Bone marrow (tissue), 2 donors: ENCODE measurements around the gene CYCS.
"Not testable (repeated sequence)": the region's sequence is repeated elsewhere in the genome, so short reads cannot be mapped to it uniquely, and the experiment has no call there.

Source experiments
- DNase-seq, 2 donors: peaks; one replicate each; lab custom pipeline; 2025; lab: John Stamatoyannopoulos, UW

The CYCS gene

GRCh38 chr7:25118048-25118753 is 6.9 kb downstream of the CYCS start:
- no peak for DNase-seq

GRCh38 chr7:25117226-25118047 is 7.6 kb downstream of the CYCS start:
- no peak for DNase-seq

GRCh38 chr7:25116621-25117020 is 8.4 kb downstream of the CYCS start:
- no peak for DNase-seq

DNA sequence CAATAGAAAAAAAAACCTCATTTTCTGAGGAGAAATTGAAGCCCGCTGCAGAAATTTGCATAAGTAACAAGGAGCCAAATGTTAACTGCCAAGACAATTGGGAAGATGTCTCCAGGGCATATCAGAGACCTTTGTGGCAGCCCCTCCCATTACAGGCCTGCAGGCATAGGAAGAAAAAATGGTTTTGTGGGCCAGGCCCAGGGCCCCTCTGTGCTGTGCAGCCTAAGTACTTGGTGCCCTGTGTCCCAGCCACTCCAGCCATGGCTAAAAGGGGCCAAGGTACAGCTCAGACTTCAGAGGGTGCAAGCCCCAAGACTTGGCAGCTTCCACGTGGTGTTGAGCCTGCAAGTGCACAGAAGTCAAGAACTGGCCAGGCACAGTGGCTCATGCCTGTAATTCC is 14.5 kb downstream of the CYCS start:
- DNase-seq: not testable (repeated sequence)

GRCh38 chr7:25109276-25109675 is 15.8 kb downstream of the CYCS start:
- DNase-seq: no peak

DNA sequence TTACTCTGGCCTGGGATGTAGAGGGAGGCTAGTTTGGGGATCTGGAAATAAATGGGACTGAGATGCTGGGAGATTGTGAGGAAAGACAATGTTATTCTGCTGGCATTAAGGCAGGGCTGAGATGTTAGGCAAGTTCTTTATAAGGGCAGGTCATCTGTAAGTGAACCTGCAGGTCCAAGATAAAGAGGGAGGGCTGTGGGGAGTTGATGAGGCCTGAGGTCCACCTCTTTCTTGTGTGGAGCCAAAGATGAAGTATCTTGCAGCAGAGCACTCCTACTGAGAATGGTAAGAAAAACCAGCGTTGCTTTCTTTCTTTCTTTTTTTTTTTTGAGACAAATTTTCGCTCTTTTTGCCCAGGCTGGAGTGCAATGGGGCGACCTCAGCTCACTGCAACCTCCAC is 19.1 kb downstream of the CYCS start:
- no peak for DNase-seq

- no peak for DNase-seq
Observed at GRCh38 chr7:25103773-25104172, 21.3 kb downstream of the CYCS start.

DNA sequence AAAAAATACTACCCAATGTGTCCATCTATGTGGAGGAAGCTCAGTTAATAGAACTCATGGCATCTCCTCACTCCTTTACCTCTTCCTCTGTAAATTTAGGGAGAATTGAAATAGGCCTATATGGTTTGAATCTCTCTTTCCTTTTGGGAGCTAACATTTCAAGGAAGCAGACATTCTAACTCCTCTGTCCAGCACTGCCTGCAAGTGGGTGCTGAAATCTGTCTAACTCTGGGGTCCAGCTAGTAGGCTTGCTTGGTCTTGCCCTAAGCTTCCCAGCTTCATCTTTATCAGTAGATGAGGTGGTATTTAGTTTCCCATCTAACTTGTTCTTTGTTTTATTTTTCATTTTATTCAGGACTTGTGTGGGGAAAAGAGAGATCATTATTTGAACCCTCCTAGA is 23.2 kb downstream of the CYCS start:
- no peak for DNase-seq

DNA sequence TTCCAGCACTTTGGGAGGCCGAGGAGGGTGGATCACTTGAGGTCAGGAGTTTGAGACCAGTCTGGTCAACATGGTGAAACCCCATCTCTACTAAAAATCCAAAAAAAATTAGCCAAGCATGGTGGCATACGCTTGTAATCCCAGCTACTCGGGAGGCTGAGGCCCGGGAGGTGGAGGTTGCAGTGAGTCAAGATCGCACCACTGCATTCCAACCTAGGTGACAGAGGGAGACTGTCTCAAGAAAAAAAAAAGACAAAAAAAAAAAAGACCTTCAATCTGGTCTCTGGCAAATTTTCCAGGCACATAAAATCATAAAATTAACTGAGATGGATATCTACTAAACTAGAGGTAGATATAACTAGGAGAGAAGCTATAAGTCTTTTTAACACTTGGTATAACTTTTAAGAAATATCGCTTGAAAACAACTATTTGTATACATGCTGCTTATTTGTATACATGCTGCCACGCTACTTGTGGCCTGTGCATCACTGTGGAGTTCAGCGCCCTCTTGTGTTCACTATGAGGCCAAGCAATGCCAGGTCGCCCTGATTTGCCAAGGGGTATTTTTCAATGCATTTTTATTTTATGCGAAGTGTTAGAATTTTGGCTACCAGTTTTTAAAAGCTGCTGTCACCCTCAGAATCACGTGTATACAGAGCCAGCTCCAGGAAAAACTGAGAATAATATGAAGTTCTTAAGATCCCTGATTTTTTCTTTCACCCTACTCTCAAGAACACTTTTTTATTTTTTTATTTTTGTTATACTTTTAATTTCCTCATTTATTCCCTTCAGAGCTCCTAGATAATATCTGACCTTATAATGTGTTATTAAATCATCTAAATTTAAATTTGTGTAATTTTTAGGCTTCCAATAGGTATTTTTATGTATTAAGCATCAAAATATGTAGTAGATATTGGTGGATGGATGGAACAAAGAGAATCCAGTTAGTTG is 26.7 kb downstream of the CYCS start:
- DNase-seq: peak in 1 of 2 donors; percentile 39

GRCh38 chr7:25095516-25096345 is 29.3 kb downstream of the CYCS start:
- DNase-seq: no peak

GRCh38 chr7:25093268-25093826 is 31.7 kb downstream of the CYCS start:
- peak; percentile 28 to 47 for DNase-seq

GRCh38 chr7:25091779-25092178 is 33.3 kb downstream of the CYCS start:
- no peak for DNase-seq

DNA sequence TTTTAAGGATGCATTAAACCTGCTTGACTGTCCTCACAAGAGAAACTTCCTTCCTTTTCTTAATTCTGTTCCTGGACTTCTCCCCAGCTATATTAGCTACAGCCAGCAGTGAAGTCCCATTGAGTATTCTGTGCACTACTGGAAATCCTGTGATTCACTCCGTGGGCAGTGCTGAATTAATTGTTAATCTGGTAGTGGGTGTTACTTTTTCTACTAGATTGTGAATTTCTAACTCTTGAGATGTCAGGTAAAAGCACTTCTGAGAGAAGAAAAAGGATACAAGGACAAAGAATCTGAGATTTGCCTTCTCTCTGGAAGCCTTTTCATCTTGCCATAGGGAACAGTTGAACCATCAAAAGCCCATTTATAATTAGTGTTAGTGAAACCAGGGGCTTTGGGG is 33.9 kb downstream of the CYCS start:
- DNase-seq: no peak

- no peak for DNase-seq
Observed at GRCh38 chr7:25090374-25090773, 34.7 kb downstream of the CYCS start.

DNA sequence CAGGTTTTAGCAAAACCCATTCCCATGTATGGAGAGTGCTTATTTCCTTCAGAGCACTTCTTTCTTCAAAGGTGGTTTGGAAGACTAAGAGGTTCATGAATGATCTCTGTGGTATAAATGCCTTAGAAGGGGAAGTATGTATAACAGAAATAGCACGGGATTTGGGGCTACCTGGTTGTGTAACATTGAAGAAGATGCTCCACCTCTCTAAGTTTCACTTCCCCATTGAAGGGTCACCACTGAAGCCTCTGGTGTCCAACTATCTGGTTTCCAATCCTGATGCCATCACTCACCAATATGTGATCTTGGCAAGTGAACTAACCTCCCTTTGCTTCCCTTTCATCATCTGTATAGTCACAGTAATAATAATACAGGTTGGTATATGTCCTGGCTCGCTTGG is 37.2 kb downstream of the CYCS start:
- DNase-seq: no peak

- DNase-seq: no peak
Observed at GRCh38 chr7:25084821-25085220, 40.2 kb downstream of the CYCS start.

GRCh38 chr7:25083201-25083600 is 41.9 kb downstream of the CYCS start:
- no peak for DNase-seq

DNA sequence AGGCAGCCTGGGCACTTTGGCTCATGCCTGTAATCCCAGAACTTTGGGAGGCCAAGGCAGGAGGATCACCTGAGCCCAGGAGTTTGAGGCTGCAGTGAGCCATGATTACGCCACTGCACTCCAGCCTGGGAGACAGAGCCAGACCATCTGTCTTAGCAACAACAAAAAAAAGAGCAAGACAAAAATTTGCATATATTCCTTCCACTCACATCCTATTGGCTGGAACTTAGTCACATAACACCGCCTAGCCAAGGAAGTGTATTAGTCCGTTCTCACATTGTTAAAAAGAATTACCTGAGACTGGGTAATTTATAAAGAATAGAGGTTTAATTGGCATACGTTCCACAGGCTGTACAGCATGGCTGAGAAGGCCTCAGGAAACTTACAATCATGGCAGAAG is 43.0 kb downstream of the CYCS start:
- not testable (repeated sequence) for DNase-seq

GRCh38 chr7:25077096-25077495 is 48.0 kb downstream of the CYCS start:
- DNase-seq: no peak

- no peak for DNase-seq
Observed at GRCh38 chr7:25075459-25075858, 49.6 kb downstream of the CYCS start.

DNA sequence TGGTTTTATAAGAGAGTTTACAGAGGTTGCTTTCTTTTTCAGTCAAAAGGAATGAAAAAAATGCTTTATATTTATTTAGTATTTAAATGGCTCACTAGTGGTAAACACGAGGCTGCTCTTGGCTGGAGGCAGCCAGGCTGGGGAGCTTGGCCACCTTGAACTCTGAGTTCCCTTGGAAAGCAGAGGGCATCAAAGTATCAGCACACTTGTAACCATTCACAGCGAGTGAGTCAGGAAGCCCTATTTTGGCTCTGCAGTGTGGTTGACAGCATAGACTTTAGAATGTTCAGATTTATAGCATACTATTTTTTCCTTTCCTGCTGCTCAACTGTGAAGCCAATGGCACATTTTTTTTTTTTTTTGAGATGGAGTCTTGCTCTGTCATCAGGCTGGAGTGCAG is 51.6 kb downstream of the CYCS start:
- DNase-seq: peak in 1 of 2 donors; percentile 25
